22Rv1 (cell line): ENCODE data around the gene MSI2.

Source experiments
- H3K27ac ChIP-seq: fragments of 450-650 bp; 2 replicates; pipeline ENCODE4 v1.5.1; 2017
- CTCF ChIP-seq: fragments of 450-650 bp; IDR thresholded peaks from 2 replicates; pipeline ENCODE4 v1.5.1; 2017; ENCODE audit warnings: mild to moderate bottlenecking
- ZFX ChIP-seq: fragments of 450-650 bp; IDR thresholded peaks from 2 replicates; pipeline ENCODE4 v1.6.1; 2017; ENCODE audit warnings: antibody characterized with exemption, borderline replicate concordance

Gene MSI2

GRCh38 chr17:57269598-57270255 lies 13.4 kb downstream of the MSI2 start:
- TF ChIP-seq CTCF (no peak), ZFX (no peak)
- H3K27ac ChIP-seq, result no peak overlapping the region

- H3K27ac ChIP-seq, result no peak overlapping the region
- TF ChIP-seq ZFX (no peak), CTCF (no peak)
Observed at GRCh38 chr17:57270801-57271245, 14.5 kb downstream of the MSI2 start.

GRCh38 chr17:57271821-57272220 lies 15.5 kb downstream of the MSI2 start:
- no peak for TF ChIP-seq ZFX
- TF ChIP-seq CTCF, result no peak
- H3K27ac ChIP-seq, result no peak overlapping the region

- no peak for TF ChIP-seq CTCF
- no peak overlapping the region for H3K27ac ChIP-seq
Observed at GRCh38 chr17:57273490-57273889, 17.2 kb downstream of the MSI2 start.

DNA sequence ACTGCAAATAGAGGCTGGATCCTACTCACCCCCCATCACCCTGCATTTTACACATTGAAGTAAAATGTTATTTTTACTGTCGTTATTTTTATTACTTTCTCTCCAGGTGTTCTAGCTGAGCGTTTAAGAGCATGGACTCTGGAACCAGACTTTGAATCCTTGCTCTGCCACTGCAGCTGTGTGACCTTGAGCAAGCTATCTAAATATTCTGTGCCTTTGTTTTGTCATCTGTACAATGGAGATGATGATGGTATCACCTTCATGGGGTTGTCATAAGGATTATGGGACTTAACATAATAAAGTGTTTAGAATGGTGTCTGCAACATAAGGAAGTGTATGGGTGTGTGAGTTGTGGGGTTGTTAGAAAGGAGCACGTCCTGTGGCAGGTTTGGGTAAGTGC lies 17.8 kb downstream of the MSI2 start:
- TF ChIP-seq ZFX, result no peak
- no peak for TF ChIP-seq CTCF
- H3K27ac ChIP-seq, result no peak overlapping the region

DNA sequence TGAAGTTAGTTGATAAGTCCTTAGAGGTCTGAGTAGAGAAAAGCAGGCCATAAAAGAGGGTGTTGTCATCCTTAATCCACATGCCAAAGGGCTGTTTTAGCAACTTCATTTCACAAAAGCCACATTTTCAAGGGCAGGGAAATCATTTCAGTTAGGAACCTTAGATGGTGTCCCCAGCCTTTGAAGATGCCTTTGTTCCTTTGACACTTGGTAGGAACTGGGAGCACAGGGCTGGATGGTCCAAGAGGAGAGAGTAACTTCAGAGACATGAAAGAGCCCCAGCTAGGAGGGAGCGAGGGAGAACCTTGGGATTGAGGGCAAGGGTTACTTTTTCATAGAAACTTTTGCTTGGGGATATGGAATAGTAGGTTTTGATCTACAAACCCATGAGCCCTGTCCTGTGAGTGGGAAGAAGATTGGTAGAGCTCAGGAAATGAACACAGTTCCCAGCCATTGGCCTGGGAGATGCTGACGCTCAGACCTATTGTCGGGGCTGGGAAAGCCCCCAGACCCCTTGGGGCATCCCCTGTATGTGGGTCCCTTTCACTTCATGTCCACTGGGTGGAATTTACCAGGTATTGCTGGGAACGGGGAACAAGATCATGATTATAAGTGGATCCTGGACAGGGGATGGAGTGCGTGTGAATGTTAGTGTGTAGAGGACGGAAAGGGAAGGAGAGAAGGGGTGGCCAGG lies 18.9 kb downstream of the MSI2 start:
- TF ChIP-seq ZFX (no peak), CTCF (no peak)
- H3K27ac ChIP-seq, result no peak overlapping the region

DNA sequence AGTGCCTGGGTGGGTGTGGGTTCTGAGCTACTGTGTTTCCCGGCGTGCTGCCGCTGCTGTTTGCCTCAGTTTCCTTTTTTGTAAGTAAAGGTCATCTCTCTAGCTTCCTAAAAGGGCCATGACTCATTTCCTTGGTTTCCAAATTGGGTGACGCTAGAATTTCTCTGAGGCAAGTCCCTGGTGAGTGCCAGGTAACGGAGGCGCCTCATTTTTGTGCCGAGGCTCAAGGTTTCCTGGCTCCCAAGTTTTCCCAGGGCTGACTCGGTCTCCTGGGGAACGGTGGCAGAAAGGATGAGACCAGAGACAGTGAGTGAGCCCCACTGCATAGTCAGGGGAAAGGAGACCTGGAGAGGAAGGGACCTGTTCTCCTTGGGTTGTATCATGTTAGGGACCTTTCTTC lies 20.3 kb downstream of the MSI2 start:
- H3K27ac ChIP-seq, result no peak overlapping the region
- no peak for TF ChIP-seq CTCF
- no peak for TF ChIP-seq ZFX
